Ecto neural progenitor cell (in vitro differentiated cells): ENCODE data around the gene CNTNAP2.

Experiments
- DNase-seq: peaks from one replicate; pipeline ENCODE4 v3.0.0-alpha.2; 2018; ENCODE audit warnings: low spot score

CNTNAP2 gene

DNA sequence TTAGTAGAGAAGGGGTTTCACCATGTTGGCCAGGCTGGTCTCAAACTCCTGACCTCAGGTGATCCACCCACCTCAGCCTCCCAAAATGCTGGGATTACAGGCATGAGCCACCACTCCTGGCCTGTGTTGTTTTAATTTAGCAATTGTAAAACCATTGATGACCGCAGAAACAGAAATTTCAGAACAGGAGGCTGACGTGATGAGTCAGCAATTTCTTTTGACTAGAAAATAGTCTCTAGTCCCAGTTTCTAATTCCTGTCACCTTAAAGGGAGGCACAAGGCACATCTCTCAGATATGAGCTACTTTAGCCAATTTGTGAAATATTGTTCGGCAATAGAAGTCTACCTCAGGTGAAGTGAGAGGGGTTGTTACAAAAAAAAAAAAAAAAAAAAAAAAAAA lies 2033.1 kb downstream of the CNTNAP2 start:
- DNase-seq: no peak

DNA sequence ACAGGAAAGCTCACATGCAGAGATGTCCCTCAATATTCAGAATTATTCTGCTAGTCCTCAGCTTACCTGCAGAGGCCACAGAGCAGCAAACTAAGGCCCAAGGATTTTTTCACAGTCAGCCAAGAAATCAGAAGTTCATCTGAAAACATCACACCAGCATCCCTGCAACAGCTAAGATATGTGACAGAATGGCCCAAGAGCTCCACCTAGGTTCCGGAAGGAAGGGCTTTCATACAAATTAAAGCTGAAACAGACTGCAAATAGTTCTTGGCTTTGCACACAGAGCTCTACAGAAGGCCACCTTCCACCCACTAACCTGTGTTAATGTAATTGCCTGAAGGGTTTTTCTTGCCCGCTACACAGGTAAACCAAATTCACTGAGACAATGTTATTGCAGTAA lies 2035.2 kb downstream of the CNTNAP2 start:
- DNase-seq: no peak

DNA sequence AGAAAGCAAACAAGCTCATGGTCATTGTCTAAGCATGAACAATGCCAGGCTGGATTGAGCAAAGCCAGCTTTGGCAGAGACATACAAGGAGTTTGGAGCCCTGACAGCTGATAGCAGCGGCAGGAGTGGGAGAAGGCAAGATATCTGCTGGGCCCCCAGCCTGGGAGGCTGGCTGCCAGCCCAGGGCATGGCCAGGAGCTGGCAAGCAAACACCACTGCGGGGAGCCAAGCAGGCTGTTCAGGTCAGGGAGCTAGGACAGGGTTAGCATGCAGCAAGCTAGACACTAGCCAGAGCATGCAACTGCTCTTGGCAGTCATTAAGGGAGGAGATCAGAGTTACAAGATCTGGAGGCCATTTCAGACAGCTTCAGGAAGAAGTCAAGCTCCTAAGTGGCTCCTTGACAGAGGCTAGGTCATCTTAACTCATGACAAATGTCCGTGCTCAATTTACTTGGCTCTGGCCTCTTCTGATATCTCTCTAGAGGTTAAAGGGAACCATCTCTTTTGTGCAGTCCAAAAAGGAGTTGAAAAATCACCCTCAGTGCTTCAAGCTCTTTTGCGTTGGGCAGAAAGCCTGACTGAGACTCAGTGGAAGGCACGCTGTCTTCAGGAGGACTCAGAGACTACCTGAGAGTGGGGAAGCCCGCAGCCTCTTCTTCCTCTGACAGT lies 2037.1 kb downstream of the CNTNAP2 start:
- DNase-seq: no peak

DNA sequence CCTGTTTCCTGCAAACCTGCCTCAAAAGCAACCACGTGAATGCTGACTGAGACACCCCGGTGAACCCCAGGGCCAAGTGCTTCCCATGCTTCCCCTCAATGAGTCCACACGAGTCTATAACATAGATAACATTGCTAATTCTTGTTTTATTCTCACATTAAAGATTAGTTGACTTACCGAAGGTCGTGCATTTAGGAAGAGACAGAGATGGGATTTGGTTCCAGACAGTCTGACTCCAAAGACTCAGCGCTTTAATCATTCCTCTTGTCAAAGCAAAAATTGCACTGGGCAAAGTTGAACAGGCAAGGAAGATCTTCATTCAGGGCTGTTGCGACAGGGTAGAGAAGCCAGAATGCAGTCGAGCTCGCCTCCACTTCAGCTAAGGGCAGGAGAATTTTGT lies 2038.4 kb downstream of the CNTNAP2 start:
- no peak for DNase-seq

DNA sequence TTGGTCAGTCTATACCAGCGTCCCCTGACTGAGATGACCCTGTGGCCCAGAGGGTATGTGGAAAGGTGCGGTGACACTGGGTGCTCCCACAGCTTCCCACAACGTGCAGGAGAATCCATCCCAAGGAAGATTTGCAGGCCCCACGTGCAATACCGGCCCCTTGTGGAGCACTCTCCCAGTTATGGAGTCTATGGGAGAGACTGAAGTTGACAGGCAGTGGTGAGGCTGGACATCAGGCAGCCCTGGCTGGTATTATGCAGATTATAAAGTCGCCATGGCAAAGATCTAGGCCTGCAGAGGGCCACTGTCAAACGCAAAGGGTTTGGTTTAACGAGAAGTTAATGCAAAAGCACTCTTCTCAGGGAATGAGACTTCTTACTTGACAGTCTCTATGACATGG lies 2039.2 kb downstream of the CNTNAP2 start:
- DNase-seq: no peak

DNA sequence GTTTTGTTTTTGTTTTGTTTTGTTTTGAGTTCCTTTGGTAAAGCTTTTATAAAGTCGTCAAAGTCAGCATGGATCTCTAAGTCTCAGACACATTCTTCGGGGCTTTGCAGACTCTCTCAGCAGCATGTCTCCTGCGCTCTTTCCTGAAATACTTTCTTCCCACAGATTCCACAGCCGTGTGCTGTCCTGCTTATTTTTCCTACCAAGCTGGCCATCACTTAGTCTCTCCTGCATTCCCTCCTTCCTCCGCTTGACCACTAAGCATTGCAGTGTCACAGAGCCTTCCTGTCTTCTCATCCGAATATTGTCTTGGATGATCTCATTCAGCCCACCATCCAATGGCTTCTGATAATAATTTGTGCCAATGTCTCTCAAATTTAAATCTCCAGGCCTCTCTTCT lies 2039.6 kb downstream of the CNTNAP2 start:
- no peak for DNase-seq

DNA sequence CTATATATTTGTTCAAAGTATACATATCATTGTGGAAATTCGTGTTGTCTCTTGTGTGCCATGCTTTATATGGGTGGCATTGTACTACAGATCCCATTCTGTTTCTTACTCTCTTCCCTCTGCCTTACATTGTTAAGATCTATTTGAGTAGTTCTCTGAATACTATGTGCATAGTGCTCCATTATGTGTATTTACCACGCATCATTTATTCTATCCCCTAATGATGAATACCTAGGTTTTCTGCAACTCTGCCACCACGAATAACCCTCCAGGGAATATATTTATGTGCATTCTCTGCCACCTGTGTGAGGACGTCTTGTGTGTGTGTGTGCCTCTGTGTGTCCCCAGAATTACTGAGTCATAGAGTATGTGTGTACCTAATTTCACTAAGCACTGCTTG lies 2042.7 kb downstream of the CNTNAP2 start:
- DNase-seq: no peak

DNA sequence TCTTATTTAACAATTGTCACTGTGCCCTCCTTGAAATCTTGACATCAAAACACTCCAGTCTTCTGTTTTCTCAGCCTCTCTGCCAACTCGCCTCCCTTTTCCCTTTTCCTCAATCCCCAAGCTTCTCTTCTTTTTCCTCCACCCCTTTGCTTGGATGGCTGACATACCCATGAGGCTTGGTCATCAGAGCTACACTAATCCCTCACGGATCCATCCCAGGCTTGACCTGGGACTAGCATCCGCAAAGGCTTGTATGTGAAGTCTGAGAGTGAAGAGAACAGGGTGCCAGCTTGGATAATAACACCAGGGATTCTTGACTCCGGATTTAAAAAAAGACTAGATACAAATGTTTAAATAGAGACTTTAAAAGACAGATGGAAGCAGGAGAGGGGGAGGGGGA lies 2045.2 kb downstream of the CNTNAP2 start:
- no peak for DNase-seq

DNA sequence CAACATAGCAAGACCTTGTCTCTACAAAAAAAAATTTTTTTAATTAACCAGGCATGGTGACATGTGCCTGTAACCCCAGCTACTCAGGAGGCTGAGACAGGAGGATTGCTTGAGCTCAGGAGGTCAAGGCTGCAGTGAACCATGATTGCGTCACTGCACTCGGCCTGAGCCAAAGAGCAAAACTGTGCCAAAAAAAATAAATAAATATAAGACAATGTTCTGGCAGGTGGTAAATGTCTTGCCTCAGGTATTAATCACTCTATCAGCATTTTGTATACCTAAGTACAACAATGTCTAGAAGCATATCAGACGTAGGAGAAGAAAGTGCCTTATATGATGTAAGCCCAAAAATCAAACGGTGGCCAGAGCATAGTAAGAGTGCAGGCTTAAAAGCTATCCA lies 2046.2 kb downstream of the CNTNAP2 start:
- DNase-seq: no peak

DNA sequence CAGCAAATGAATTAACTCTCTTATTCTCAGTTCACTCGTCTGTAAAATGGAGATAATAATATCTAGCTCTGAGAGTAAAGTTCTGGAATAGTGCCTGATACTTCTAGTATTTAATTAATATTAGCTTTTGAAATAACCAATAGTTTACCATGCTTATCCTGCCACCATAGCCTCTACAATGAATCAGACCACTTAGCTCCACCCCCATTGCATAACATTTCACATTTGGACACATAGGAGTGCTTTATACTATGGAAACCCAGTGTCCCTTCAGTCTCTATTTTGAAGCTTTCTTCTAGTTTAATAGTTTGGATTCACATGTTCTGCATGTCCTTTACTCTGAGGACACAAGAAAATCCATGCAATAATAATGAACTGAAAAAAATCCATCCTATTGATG lies 2046.6 kb downstream of the CNTNAP2 start:
- no peak for DNase-seq

DNA sequence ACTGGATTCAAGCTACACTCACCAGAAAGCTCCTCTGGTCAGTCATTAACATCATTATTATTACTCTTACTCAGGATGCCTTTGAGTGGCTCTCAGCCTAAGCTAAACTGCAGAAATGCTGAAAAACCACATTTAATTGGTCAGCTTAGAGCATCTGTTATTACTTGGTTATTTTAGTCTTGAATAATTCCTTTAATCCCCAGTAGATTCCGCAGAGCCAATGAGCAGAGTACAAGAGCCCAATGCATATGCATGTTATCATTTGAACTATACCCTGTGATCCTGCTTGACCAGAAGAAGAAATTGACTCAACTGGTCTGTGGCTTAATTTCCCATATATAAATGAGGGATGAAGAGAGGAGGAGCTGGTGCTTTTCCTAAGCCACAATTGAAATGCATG lies 2056.3 kb downstream of the CNTNAP2 start:
- no peak for DNase-seq

DNA sequence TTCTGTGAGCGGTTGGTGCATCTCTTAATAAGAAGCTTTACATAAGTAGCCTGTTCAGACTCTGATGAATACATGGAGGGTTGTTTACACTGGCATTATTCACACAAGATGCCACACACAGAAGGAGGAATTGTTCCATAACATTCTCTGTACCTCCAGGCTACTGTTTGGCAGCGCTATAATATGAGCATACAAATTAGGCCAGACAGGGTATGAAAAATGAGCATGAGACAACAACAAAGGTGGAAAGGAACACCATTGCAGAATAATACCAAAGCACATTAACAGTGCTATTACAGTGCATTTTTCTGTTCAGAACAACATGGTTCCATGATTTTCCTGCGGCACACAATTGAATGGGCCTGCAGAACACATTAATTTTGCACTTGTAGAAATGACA lies 2056.8 kb downstream of the CNTNAP2 start:
- DNase-seq: no peak

DNA sequence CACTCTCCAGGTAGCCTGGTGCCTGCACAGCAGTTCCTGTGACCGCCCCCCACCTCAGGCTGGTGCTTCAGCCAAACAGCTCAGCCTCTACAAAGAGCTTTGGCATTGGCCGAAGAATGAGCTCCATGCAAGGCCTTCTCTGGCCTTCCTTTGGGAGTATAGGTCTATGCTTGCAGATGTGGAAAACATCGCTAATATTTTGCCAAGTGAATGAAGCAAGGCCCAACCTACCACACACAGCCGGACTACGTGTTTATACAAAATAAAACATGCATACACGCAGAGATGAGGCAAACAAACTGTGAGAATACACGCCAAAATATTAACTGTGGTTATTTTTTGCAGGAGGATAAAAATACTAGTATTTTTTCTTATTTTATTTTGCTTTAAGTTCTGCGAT lies 2057.8 kb downstream of the CNTNAP2 start:
- DNase-seq: no peak

DNA sequence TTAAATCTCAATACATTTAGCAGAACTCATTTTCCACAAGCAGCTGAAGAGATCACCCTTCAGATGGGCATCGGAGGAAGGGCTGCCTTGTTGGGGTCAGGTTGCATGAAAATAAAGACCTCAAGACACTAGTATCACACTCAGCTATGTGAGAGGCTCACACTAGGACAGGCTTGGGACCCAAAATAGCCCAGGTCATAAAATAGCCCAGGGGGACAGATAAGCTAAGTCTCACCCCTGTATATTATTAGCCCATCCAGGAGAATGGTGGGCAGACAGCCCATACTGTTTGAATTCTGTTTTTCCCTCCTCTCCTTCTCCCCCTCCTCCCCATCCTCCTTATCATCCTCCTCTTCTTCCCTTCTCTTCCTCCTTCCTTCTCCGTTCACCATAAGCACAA lies 2058.9 kb downstream of the CNTNAP2 start:
- DNase-seq: no peak

DNA sequence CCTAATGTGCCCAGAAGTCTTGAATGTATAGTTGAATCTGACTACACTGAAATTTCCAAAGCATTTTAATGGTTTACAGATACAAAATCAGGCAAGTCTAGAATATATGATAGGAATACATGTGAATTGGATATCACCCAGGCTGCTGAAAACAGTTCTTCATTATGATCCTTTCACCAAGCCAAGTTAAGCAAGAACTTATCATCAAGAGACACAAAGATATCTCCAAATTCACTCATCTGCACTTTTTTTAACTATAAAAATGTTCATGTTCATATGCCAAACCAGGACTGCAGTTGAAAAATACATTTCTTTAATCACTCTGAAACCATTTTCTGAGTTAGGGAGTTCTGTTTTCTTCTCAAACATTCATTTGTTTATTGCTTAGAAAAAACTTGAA lies 2061.4 kb downstream of the CNTNAP2 start:
- DNase-seq: no peak

DNA sequence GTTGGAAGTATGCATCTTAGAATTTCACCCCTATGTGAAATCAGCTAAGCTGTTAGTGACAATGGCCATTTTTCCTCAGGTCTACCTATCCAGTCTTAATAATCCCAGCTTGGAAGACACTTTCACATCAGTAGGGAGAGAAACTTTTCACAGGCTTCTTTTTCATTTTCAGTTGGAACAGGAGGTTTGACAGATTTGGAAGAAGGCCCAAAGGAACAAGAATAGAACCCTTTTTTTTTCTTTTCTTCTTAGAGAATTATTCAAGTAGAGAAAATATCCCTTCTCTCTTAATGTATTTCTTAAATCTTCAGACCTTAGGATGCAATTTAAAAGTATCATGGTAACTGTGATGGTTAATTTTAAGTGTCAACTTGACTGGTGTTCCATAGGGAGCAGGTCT lies 2063.5 kb downstream of the CNTNAP2 start:
- DNase-seq: no peak

DNA sequence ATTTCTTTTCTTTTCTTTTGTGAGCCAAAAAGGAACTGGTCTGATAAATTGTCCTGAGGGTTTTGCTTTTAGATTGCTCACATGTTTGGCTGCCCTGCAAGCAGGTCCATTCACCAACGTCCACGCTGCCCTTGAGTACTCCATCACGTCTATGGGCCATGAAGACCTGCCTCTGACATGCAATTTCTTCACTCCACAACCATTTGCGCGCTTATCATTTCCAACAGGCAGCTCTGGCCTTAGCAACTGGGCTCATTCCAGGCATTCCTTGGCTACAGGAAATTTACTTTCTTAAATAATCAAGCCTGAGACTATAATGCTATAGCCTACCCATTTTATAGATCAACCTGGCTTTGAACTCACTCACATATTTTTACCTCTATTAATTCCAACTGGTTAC lies 2065.7 kb downstream of the CNTNAP2 start:
- no peak for DNase-seq

DNA sequence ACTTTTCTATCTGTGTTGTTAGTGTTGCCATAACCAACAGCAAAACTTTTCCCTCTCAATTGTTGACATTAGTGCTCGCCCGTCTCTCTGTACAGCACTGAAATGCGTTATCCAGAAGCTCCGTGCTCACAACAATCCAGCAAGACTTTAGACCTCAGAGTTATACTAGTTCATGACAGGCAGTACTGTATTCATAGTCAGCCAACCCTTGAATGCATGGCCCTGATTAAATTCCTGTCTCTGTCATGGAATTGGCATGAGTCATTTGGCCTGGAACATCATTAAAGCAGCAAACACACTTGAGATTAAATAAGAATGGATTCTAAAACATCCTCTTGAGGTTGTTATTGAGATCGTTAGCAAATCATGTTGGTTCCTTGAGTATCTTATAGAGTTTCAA lies 2068.4 kb downstream of the CNTNAP2 start:
- no peak for DNase-seq

DNA sequence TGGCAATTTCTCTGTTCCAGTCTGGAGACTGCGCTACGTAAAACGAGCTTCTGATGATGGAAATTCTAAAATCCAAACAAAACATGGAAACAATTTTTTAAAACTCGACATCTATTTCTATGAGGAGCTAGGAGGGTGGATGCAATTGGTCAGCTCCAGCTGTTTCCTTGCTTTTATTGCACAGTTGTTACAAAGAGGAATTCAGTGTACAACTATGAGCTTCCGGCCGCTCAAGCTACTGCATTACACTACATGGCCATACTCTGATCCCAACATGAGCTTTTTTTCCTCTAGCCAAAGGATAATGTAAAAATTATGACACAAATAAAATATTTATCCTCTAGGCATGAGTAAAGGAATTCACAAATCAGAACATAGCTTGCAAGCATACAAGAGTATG lies 2070.9 kb downstream of the CNTNAP2 start:
- DNase-seq: no peak

DNA sequence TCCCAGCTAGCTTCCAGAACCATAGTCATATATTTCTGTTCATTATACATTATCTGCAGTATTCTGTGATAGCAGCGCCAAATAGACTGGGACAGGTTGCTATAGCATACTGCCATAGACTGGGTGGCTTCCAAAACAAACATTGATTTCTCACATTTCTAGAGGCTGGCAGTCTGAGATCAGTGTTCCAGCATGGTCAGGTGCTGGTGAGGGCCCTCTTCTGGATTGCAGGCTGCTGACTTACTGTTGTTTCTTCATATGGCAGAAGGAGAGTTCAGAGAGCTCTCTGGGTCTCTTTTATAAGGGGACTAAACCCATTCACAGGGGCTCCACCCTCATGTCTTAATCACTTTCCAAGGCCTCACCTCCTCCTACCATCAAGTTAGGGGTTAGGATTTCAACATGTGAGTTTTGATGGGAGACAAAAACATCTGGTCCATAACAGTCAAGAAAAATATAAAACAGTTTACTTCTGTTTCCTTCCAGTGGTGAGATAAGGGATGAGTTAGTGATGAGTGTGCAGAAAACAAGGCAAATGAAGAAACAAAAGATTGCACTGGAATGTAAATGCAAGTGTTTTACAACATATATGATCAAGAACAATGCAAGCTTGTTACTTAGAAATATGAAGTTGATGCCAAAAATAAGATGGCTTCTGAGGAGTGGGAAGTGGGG lies 2074.9 kb downstream of the CNTNAP2 start:
- DNase-seq: no peak

DNA sequence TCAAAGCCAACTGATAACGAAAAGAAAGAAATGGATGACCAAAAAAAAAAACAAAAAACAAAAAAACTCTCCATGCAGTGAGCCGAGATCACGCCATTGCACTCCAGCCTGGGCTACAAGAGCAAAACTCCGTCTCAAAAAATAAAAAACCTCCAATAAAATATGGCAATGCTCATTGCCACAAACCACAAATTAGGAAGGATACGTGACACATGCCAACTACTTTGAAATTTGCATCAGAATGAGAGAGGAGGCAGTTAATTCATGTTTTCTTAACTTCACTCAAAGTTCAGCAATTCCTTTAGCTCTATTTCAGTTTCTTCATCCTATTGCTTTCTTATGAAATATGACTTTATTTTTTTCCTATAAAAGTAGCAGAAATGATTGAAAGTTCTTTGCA lies 2075.9 kb downstream of the CNTNAP2 start:
- no peak for DNase-seq

DNA sequence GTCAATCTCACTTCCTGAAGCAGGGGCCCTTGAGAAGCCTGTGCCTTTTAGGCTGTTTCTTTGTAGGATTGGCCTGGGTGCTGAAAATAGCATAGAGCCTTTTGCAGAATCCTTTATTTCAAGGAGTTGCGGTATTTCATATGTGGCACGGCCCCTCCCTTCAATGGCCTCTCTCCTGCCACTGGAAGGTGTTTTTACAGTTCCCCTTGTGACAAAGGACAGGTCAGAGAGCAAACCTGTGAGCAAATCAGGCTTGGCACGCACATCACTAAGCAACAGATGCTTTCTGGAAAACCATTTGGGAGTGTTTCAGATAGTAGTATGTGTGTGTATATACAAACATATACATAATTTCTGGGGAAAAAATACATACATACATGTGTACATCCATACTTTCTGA lies 2085.4 kb downstream of the CNTNAP2 start:
- DNase-seq: no peak

DNA sequence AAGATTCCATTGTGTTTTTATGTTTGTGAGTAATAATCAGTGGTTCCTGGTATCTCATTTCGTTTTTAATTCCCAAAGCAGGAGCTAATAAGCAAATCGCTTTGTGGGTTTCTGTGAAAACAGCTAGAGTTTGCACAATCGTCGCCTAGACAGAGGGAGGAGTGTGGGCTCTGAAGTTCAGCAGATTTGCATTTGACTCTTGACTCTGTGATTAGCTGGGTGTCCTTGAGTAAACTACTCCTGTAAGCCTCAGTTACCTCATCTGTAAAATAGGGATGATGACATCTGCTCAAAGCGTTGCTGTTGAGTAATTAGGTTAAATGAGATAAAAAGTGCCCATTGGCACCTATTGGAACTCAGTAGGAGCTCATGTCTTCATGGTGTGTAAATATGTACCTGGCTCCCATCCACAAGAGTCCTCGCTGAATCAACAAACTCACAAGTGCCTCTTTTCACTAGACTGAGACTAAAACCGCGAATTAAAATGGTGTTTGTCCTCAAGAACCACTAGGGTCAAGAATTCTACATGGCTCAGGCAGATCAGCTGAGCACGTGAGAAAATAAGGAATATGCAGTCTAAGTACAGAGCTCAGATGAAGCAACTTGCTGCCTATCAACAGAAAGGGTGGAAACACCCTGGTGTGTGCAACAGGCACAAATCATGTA lies 2088.2 kb downstream of the CNTNAP2 start:
- no peak for DNase-seq
